Measurements from ENCODE around the gene MGME1. TPM values are rescaled to one million over a fixed set of nuclear protein-coding genes. Genes with fewer than 3 reads are reported as not detected.

Gene MGME1
- total RNA-seq, 1 experiment from 2014 or later = 17.4 TPM

DNA sequence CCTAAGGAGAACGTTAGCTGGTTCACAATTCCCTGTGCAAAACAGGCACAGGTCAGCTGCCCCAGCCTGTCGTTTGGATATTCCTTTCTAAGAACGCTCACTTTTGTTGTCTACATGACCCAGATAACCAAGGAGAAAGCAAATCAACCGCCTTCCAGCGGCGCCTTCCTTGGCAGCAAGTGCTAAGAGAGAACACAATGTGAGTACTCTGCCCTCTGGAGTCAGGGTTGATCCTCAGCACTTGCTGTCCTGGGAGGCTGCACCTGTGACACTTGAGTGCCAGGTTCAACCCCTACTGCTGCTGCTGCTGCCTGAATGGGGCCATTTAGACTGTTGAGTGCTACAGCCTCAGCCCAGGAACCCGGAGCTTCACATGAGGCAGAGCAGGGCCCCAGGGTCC is 52.1 kb downstream of the MGME1 start:
- no peak for DNase-seq (ENCODE audit: low spot score)

DNA sequence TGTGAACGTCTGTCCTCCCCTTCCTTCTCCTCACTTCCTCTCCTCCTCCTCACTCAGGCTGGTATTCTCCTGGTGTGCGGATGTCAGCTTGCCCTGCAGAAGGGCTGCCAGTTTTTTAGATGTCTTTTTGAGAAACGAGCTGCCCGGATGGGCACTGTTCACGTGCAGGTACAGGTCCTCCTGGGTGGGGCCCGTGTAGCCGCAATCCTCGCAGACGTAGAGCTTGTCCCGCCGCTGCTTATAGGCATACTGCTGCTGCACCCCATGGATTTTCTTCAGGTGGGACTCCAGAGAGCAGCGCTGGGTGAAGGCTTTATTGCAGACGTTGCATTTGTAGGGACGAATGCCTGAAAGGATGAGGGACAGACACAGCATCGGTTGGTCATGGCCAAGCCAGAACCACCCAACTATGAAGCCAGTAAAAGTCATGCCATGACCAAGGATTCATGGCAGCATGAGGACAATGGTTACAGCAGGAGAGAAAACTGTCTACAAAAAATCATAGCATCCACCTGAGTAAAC is 55.8 kb downstream of the MGME1 start:
- no peak for DNase-seq (ENCODE audit: low spot score)

DNA sequence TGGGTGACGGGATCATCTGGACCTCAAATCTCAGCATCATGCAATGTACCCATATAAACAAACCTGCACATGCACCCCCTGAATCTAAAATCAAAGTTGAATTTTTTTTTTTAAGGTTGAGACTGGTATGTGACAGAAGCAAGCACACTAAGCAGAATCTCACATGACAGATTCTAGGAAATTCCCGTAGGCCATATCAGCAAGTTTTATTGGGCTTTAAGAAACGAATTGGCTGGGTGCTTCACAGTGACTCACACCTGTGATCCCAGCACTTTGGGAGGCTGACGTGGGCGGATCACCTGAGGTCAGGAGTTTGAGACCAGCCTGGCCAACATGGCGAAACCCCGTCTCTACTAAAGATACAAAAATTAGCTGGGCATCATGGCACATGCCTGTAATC is 58.2 kb downstream of the MGME1 start:
- peak; percentile 60 for DNase-seq (ENCODE audit: low spot score)

DNA sequence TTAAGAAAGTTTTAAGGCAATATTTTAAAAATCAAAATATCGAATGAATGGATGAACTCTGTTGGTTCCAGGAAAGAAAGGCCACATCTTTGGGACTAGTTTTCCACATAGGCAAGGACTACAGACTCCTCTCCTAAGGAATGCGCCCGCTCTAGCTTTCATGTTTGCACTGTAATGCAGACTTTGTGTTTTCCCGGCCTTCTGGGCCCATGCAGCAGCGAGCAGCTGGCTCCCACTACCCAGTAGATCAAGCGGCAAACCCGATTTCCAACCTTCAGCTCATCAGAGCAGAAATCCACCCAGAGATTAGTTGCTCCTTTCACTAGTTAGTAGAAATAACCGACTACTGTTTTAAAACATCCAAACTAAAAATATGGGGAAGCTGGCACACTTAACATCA is 61.2 kb downstream of the MGME1 start:
- DNase-seq (ENCODE audit: low spot score) = no peak

DNA sequence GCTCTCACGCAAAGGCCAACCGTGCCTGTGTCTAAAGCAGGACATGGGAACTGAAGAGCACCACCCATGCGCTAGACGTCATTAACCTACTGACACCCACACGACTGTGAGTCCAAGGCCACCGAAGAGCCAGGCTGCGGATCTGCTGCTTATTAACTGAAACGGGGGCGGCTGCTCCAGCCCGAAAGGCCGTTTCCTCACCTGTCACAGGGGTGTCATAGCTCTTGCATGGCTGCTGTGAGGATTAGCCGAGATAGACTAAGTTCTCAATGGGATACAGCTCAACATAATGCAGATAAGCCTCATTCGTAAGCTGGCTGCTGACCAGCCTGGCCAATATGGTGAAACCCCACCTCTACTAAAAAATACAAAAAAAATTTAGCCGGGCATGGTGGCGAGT is 62.2 kb downstream of the MGME1 start:
- no peak for DNase-seq (ENCODE audit: low spot score)

DNA sequence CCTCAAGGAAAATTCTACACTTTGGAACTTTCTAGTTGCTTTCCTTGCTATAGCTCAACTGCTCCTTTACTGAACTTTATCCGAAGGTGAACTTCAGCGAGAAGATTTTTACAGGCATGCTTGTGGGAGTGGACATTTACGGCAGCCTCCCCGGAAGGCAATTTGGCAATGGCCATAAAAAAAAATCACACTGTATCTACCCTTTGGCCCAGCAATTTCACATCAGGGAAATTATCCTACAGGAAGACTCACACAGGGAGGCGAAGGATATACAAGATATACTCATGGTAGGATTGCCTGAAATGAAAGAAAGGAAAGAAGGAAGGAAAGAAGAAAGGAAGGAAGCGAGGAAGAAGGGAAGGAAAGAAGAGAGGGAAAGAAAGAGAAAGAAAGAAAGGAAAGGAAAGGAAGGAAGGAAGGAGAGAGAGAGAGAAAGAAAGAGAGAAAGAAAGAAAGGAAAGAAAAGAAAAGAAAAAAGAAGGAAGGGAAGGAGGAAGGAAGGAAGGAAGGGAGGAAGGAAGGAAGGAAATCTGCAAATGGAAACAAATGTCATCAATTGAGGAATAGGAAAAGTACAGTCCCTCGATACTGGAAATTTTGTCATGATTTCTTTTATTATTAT is 63.2 kb downstream of the MGME1 start:
- no peak for DNase-seq (ENCODE audit: low spot score)

DNA sequence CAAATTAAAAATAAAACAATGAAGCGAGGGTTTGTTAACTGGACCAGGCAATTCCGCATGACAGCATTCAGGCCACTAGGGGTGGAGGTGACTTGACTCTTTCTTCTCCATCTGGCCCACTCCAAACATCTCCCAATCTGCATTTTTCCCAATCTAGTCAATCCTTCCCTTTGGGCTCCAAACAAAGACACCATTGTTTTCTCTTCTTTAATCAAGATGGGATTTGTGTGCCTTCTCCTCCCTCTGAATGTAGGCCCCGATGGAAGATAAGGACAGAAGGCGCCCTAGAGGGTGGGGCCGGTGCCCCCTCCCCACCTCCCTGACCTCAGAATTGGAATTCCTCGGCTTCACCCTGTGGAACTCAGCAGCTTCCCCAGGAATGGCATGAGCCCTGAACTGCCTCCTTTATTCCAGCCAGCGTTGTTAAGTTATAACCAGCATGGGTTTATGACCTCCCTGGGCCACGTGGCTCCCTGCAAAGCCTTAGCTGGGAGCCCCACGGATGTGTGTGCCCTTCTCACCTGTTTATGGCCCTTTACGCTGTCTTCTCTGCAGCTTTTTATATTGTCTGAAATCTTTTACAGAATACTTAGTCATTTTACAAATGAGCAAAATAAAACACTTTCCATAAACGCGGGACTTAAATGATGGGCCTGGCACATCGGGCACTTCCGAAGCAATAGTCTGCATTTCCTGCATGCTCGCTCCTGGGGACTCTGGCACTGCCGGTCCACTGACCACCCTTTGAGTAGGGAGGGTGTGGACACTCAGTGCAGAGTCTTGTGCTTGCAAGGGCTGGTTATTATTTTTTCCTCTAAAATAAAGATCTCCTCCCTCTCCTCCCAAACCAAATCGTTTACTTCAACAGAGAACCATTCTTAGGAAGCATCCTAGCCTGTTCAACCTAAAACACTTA is 64.4 kb downstream of the MGME1 start:
- peak; percentile 29 for DNase-seq (ENCODE audit: low spot score)

DNA sequence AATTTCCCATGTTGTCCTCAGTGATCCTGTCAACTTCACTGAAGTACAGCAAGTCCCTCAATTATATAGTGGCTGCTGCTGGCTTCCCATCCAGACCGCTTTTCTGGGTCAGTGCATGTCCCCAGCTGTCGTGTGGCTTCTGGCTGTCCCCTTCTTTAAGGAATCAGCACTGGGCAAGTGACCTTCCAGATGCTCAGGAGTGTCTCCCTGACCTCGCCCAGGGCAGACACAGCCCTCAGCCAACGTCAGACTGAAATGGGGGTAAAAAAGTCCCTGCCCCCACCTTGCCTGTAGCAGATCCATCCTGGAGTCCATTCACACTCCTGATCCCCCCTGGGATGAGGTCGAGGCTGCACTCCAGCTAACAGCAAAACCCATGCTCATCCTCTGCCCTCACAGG is 65.2 kb downstream of the MGME1 start:
- DNase-seq (ENCODE audit: low spot score) = no peak

DNA sequence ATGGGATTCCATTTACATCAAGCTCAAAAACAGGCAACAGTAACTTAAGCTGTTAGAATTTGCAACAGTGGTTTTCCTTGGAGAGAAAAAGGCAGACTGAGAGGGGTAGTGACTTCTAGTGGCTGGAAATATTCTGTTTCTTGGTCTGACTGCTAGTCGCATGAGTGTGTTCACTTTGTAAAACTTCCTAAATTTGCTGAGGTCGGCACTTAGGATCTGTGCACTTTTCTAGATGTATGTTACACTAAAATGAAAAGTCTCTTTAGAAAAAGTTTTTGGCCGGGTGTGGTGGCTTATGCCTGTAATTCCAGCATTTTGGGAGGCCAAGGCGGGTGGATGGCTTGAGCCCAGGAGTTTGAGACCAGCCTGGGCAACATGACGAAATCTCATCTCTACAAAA is 70.2 kb downstream of the MGME1 start:
- no peak for DNase-seq (ENCODE audit: low spot score)

Other genes starting within 250 kb of the MGME1 start
- 110 and 134 TPM in 2 replicates for gene SNX5, start 224 bp upstream of the MGME1 start, total RNA-seq (2014; rRNA removed; shearing (Covaris generic))
- gene OVOL2, start 88.9 kb downstream of the MGME1 start, total RNA-seq (2014; rRNA removed; shearing (Covaris generic)) = not detected in 2 replicates
- 26.3 and 29.9 TPM in 2 replicates for gene KAT14, start 168.8 kb downstream of the MGME1 start, total RNA-seq (2014; rRNA removed; shearing (Covaris generic))
- 43.0 and 43.5 TPM in 2 replicates for gene PET117, start 168.8 kb downstream of the MGME1 start, total RNA-seq (2014; rRNA removed; shearing (Covaris generic))

Data from A172 (cell line).